Caco-2 (cell line): ENCODE measurements around the gene SLC1A3. TPM values are rescaled to one million over a fixed set of nuclear protein-coding genes. Genes with fewer than 3 reads are reported as not detected.

Source experiments
- BruUV-seq: library from RNA; stranded (reverse); fragments of 400-500 nt; replicated peaks from 2 replicates; lab custom pipeline; 2021; lab: Mats Ljungman, UMichigan
- CTCF ChIA-PET: fragments of 300-600 bp; sonication (Branson Sonifier 250); formaldehyde crosslinking; loops from one replicate; lab custom pipeline; 2022; ENCODE audit warnings: antibody characterized with exemption; lab: Charles Lee
- POLR2A ChIA-PET: fragments of 300-600 bp; sonication (Branson Sonifier 250); formaldehyde crosslinking; loops from one replicate; lab custom pipeline; 2022; ENCODE audit warnings: antibody characterized with exemption; lab: Charles Lee
- DNase-seq, 2 experiments: peaks; one replicate each; pipeline versions ENCODE4 v3.0.0 to v3.0.0-alpha.2; 2020 to 2022
- H3K27me3 ChIP-seq: replicated peaks from 2 replicates; pipeline ENCODE4 v1.6.0; 2011; ENCODE audit warnings: low read length; ENCODE audit not compliant: control insufficient read depth, insufficient read depth
- H3K36me3 ChIP-seq: 2 replicates; pipeline ENCODE4 v1.5.1; 2011; ENCODE audit warnings: low read length; ENCODE audit not compliant: control insufficient read depth, insufficient read depth
- H3K4me1 ChIP-seq: fragments of 250-450 bp; sonication (Bioruptor Pico); 2 replicates; pipeline ENCODE4 v1.5.1; 2020; ENCODE audit warnings: mild to moderate bottlenecking
- H3K4me3 ChIP-seq: 2 replicates; pipeline ENCODE4 v1.5.1; 2011; ENCODE audit warnings: low read depth, mild to moderate bottlenecking, control low read depth, low read length
- H3K9me3 ChIP-seq: fragments of 250-450 bp; sonication (Bioruptor Pico); 2 replicates; pipeline ENCODE4 v1.5.1; 2020; ENCODE audit warnings: mild to moderate bottlenecking, moderate library complexity
- H3K27ac Mint-ChIP-seq: one replicate; pipeline ENCODE4 v1.8.0; 2022; ENCODE audit warnings: mixed read lengths; ENCODE audit not compliant: unreplicated experiment
- H3K27me3 Mint-ChIP-seq: one replicate; pipeline ENCODE4 v1.8.0; 2022; ENCODE audit warnings: mixed read lengths; ENCODE audit not compliant: insufficient read depth, unreplicated experiment
- H3K36me3 Mint-ChIP-seq: one replicate; pipeline ENCODE4 v1.8.0; 2022; ENCODE audit warnings: mild to moderate bottlenecking, mixed read lengths; ENCODE audit not compliant: insufficient read depth, unreplicated experiment
- H3K4me1 Mint-ChIP-seq: one replicate; pipeline ENCODE4 v1.8.0; 2022; ENCODE audit warnings: low read depth, mixed read lengths; ENCODE audit not compliant: unreplicated experiment
- H3K4me3 Mint-ChIP-seq: one replicate; pipeline ENCODE4 v1.8.0; 2022; ENCODE audit warnings: mild to moderate bottlenecking, moderate library complexity, mixed read lengths; ENCODE audit not compliant: unreplicated experiment
- H3K9me3 Mint-ChIP-seq: one replicate; pipeline ENCODE4 v1.8.0; 2022; ENCODE audit warnings: mixed read lengths; ENCODE audit not compliant: unreplicated experiment
- intact Hi-C: fragments of 100-400 bp; cut with micrococcal nuclease; formaldehyde crosslinking; loops from one replicate; pipeline ENCODE4 v1.10.0; 2022; ENCODE audit not compliant: unreplicated experiment
- total RNA-seq: library from RNA; stranded (reverse); gene quantifications from 2 replicates; pipeline ENCODE4 v1.2.3, GENCODE V29; 2022
- TF ChIP-seq, protein P1 (sequence below), 2 experiments: fragments of 200-600 bp in 1 of 2; IDR thresholded peaks; 1 replicate in 1 of 2; 2 replicates in 1 of 2; pipeline versions ENCODE4 v1.5.1 to v1.8.0; 2011 to 2022; ENCODE audit warnings: antibody characterized with exemption in 1 of 2, control low read depth in 1 of 2, inconsistent platforms in 1 of 2, low read depth in 1 of 2, low read length in 1 of 2, mild to moderate bottlenecking in 1 of 2, moderate library complexity in 1 of 2; ENCODE audit not compliant: insufficient read depth in 1 of 2, severe bottlenecking in 1 of 2, unreplicated experiment in 1 of 2

The SLC1A3 gene
- total RNA-seq, 1 experiment from 2014 or later: 178 TPM

DNA sequence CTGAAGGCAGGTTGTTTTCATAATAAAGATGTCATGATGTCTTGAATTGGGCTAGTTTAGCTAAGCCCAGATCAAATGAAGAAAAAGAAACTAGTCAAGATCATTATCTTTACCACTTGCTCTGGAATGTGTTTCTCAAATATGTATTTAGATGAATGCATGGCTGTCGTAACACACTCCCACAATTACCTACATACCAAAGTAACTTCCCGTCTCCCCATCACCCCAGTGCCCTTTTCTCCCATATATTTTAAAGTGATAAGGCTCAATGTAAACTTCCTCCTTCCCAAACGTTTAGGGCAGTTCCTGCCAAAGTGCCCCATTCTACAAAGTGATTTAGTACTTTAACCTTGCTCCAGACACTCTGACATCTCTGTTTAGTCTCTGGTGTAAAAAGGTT is 61.4 kb downstream of the SLC1A3 start:
- peaks cover 60% of the 10 kb centered on the region for H3K4me1 ChIP-seq
- peaks cover 33% of the 10 kb centered on the region for H3K4me1 Mint-ChIP-seq
- ChIA-PET CTCF (interaction anchor here (1.0 kb wide), 1 partner anchor 22 kb away, joined by 4 read pairs; no protein-coding TSS in a partner anchor), POLR2A (interaction anchor here (0.7 to 1.2 kb wide), 3 partner anchors 20 to 33 kb away, joined by 3 to 4 read pairs (median 4); no protein-coding TSS in a partner anchor)
- H3K4me3 Mint-ChIP-seq: peak overlapping the region; percentile 15
- no peaks in the 10 kb centered on the region for H3K9me3 Mint-ChIP-seq
- H3K27me3 Mint-ChIP-seq: no peaks in the 10 kb centered on the region
- H3K27ac Mint-ChIP-seq: peak overlapping the region; percentile 55
- H3K36me3 ChIP-seq: peaks cover 1% of the 10 kb centered on the region; the same call in 1 of the 2 replicates
- no peaks in the 10 kb centered on the region for H3K9me3 ChIP-seq
- BruUV-seq: no TSS peak
- peak; percentile 62 to 79 for DNase-seq
- no peaks in the 10 kb centered on the region for H3K27me3 ChIP-seq
- TF ChIP-seq, protein P1, sequence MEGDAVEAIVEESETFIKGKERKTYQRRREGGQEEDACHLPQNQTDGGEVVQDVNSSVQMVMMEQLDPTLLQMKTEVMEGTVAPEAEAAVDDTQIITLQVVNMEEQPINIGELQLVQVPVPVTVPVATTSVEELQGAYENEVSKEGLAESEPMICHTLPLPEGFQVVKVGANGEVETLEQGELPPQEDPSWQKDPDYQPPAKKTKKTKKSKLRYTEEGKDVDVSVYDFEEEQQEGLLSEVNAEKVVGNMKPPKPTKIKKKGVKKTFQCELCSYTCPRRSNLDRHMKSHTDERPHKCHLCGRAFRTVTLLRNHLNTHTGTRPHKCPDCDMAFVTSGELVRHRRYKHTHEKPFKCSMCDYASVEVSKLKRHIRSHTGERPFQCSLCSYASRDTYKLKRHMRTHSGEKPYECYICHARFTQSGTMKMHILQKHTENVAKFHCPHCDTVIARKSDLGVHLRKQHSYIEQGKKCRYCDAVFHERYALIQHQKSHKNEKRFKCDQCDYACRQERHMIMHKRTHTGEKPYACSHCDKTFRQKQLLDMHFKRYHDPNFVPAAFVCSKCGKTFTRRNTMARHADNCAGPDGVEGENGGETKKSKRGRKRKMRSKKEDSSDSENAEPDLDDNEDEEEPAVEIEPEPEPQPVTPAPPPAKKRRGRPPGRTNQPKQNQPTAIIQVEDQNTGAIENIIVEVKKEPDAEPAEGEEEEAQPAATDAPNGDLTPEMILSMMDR (IDR thresholded peaks at IDR 0.05; ENCODE audit: insufficient read depth in 1 of 2, low read depth in 1 of 2, low read length in 1 of 2, severe bottlenecking in 1 of 2, unreplicated experiment in 1 of 2): no peak
- intact Hi-C loops: loop anchor here (1.0 kb wide), 5 partner anchors 20 to 62 kb away; partner anchors contain the start of gene SLC1A3
- peaks cover 56% of the 10 kb centered on the region for H3K36me3 Mint-ChIP-seq
- no peak overlapping the region for H3K4me3 ChIP-seq

DNA sequence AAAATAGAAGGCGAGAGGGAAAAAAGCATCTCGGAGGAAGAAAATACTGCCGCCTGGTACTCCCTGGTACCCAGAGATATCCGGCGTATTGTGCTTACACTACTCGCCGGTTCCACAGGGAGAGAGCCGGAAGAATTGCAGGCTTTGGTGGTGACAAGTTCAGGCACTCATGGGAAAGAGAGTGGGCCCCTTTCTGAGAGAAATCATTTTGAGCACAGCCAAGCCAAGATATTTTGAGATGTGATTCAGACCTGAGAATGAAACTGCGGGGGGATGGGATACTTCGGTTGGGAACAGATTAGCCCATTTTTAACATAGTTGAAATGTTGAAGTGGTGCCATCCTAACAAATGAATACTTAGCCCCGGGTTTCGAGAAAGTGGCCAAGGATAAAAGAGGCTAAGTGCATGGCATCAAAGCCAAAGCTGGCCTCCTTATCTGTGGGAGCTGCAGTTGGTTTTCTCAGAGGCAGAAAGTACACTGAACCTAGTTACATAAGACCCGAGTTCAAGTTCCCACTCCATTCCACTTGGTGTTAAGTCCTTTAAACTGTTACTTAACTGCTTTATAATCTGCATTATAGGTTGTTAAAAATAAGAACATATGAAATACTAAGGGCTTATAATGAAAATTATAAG is 62.7 kb downstream of the SLC1A3 start:
- Mint-ChIP-seq H3K27ac (peak overlapping the region; percentile 55), H3K27me3 (no peaks in the 10 kb centered on the region), H3K4me3 (no peak overlapping the region), H3K36me3 (peaks cover 51% of the 10 kb centered on the region), H3K9me3 (no peaks in the 10 kb centered on the region), H3K4me1 (peaks cover 33% of the 10 kb centered on the region)
- intact Hi-C loops: no loop called here
- no peak for DNase-seq
- no TSS peak for BruUV-seq
- CTCF ChIA-PET: no interaction called here
- Histone ChIP-seq H3K27me3 (no peaks in the 10 kb centered on the region), H3K9me3 (no peaks in the 10 kb centered on the region), H3K36me3 (peaks cover 2% of the 10 kb centered on the region; the same call in 1 of the 2 replicates), H3K4me3 (no peak overlapping the region), H3K4me1 (peaks cover 53% of the 10 kb centered on the region)
- TF ChIP-seq, protein P1 (IDR thresholded peaks at IDR 0.05; ENCODE audit: insufficient read depth in 1 of 2, low read depth in 1 of 2, low read length in 1 of 2, severe bottlenecking in 1 of 2, unreplicated experiment in 1 of 2): no peak
- POLR2A ChIA-PET: no interaction called here

DNA sequence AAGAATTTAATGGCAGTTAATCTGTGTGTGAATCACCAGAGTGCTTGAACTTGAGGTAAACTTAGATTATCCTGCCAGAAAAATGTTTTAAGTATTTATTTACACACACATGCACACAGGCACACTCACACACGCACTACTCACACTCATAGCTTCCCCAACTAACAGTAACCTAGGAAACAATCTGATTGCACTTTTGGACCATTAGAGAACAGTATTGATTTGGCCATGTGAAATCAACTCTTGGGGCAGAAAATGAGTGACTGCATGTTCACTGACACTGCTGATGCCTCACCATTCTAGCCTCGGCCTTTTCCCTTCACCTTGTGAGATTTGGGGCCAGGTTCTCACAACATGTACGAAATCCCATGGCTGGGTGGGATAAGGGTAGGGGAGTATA is 64.1 kb downstream of the SLC1A3 start:
- no peak overlapping the region for H3K4me3 Mint-ChIP-seq
- Histone ChIP-seq H3K4me1 (peaks cover 41% of the 10 kb centered on the region), H3K36me3 (peaks cover 2% of the 10 kb centered on the region; the same call in 1 of the 2 replicates), H3K4me3 (no peak overlapping the region), H3K27me3 (no peaks in the 10 kb centered on the region), H3K9me3 (no peaks in the 10 kb centered on the region)
- intact Hi-C loops: no loop called here
- no peak for DNase-seq
- H3K4me1 Mint-ChIP-seq: peaks cover 26% of the 10 kb centered on the region
- no peaks in the 10 kb centered on the region for H3K9me3 Mint-ChIP-seq
- ChIA-PET CTCF (no interaction called here), POLR2A (no interaction called here)
- peaks cover 53% of the 10 kb centered on the region for H3K36me3 Mint-ChIP-seq
- H3K27ac Mint-ChIP-seq: no peak overlapping the region
- no TSS peak for BruUV-seq
- TF ChIP-seq, protein P1 (IDR thresholded peaks at IDR 0.05; ENCODE audit: insufficient read depth in 1 of 2, low read depth in 1 of 2, low read length in 1 of 2, severe bottlenecking in 1 of 2, unreplicated experiment in 1 of 2): no peak
- H3K27me3 Mint-ChIP-seq: no peaks in the 10 kb centered on the region
